Heart left ventricle (tissue), 13 donors: ENCODE results near the gene SCG5.

Experiments used
- POLR2A ChIP-seq, 2 donors: fragments of 450-650 bp; IDR thresholded peaks; one replicate each; pipeline ENCODE4 v1.6.1; 2017; ENCODE audit warnings: antibody characterized with exemption in 2 of 2, mild to moderate bottlenecking in 2 of 2, moderate library complexity in 2 of 2
- TF ChIP-seq, protein P1 (sequence below), 12 donors: fragments of 200-600 bp; sonication (generic) in 4 of 12; IDR thresholded peaks; one replicate each; pipeline versions ENCODE4 v1.5.0 to v1.8.0; 2018 to 2022; ENCODE audit warnings: antibody characterized with exemption in 12 of 12, mild to moderate bottlenecking in 5 of 12
- donor health status: ischemic (EF 13 %, LVEDD 7.1; RV severe dilation, severe dysfunction).
- donor health status: DM: no; HTN: yes; CAD: no.
- donor health status: DM: no; HTN: no; CAD: no.
- donor health status: ischemic (EF 25% LVEDD 6.9; RV normal size, moderate dysfunction).
- donor health status: ischemic (EF 25% LVEDD 5.7; RV mildly dilated, moderate dysfunction).
- donor health status: ischemic (EF 35%, LVEDD 5.7; RV mildly dilated, moderate dysfunction).
- donor health status: nonischemic (EF 11% LVEDD 7.7; RV severe dilation, severe dysfunction).
- donor health status: DM: yes; HTN: yes; CAD: no.
- donor health status: PGD.
- donor health status: ischemic (EF 29% LVEDD 5.4; RV normal size, mild dysfunction).
- donor health status: nonischemic (EF 23%, LVEDD 6.1; RV moderate dilation, normal function).

DNA sequence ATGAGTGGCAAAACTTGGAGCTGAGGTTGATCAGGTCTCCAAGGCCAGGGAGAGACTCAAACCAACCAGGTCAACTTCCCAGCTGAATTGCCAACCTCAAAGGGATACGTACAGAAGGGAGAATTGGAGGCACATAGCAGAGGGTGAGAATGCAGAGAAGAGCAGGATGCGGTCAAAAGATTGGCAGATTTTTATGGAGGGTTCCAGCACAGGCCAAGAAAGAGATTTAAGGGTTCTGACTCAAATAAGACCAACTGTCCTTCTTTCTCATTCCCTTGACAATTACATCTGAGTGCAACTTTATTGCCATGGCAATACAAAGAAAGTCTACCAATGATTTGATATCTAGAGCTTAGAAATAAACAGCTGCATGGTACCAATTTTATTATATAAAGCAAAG, 33.2 kb downstream of the SCG5 start:
- TF ChIP-seq, protein P1, sequence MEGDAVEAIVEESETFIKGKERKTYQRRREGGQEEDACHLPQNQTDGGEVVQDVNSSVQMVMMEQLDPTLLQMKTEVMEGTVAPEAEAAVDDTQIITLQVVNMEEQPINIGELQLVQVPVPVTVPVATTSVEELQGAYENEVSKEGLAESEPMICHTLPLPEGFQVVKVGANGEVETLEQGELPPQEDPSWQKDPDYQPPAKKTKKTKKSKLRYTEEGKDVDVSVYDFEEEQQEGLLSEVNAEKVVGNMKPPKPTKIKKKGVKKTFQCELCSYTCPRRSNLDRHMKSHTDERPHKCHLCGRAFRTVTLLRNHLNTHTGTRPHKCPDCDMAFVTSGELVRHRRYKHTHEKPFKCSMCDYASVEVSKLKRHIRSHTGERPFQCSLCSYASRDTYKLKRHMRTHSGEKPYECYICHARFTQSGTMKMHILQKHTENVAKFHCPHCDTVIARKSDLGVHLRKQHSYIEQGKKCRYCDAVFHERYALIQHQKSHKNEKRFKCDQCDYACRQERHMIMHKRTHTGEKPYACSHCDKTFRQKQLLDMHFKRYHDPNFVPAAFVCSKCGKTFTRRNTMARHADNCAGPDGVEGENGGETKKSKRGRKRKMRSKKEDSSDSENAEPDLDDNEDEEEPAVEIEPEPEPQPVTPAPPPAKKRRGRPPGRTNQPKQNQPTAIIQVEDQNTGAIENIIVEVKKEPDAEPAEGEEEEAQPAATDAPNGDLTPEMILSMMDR (IDR thresholded peaks at IDR 0.05) = no peak
- TF ChIP-seq POLR2A (IDR thresholded peaks at IDR 0.05) = no peak
